Measurements from ENCODE around the gene CPNE6.
A peak's percentile ranks its signal among the peaks of the same experiment; 100 is the strongest.

CPNE6 gene

GRCh38 chr14:24088095-24088494 lies 16.7 kb downstream of the CPNE6 start:
- H3K27me3 ChIP-seq (ENCODE audit: control insufficient read depth, insufficient read depth, low read length), result no peaks in the 10 kb centered on the region; the same call in 1 of the 2 replicates
- no peak overlapping the region for H3K4me3 ChIP-seq (ENCODE audit: low read depth, low read length)
- H3K4me1 ChIP-seq (ENCODE audit: control insufficient read depth, insufficient read depth, low read length), result no peaks in the 10 kb centered on the region
- H3K27ac ChIP-seq (ENCODE audit: low read depth, low read length), result no peak overlapping the region
- no peaks in the 10 kb centered on the region for H3K36me3 ChIP-seq (ENCODE audit: control insufficient read depth, insufficient read depth, low read length)
- no peak overlapping the region for H3K9ac ChIP-seq (ENCODE audit: low read depth, low read length)
- H3K9me3 ChIP-seq (ENCODE audit: control insufficient read depth, insufficient read depth, low read length), result no peaks in the 10 kb centered on the region

GRCh38 chr14:24089890-24090289 lies 18.5 kb downstream of the CPNE6 start:
- peaks cover 6% of the 10 kb centered on the region for H3K4me1 ChIP-seq (ENCODE audit: control insufficient read depth, insufficient read depth, low read length)
- H3K36me3 ChIP-seq (ENCODE audit: control insufficient read depth, insufficient read depth, low read length), result no peaks in the 10 kb centered on the region
- H3K4me3 ChIP-seq (ENCODE audit: low read depth, low read length), result no peak overlapping the region
- H3K9ac ChIP-seq (ENCODE audit: low read depth, low read length), result no peak overlapping the region
- H3K9me3 ChIP-seq (ENCODE audit: control insufficient read depth, insufficient read depth, low read length), result no peaks in the 10 kb centered on the region
- H3K27me3 ChIP-seq (ENCODE audit: control insufficient read depth, insufficient read depth, low read length), result no peaks in the 10 kb centered on the region
- H3K27ac ChIP-seq (ENCODE audit: low read depth, low read length), result no peak overlapping the region

- no peak overlapping the region for H3K27ac ChIP-seq (ENCODE audit: low read depth, low read length)
- peaks cover 16% of the 10 kb centered on the region for H3K4me1 ChIP-seq (ENCODE audit: control insufficient read depth, insufficient read depth, low read length)
- no peaks in the 10 kb centered on the region for H3K27me3 ChIP-seq (ENCODE audit: control insufficient read depth, insufficient read depth, low read length)
- no peaks in the 10 kb centered on the region for H3K9me3 ChIP-seq (ENCODE audit: control insufficient read depth, insufficient read depth, low read length)
- no peaks in the 10 kb centered on the region for H3K36me3 ChIP-seq (ENCODE audit: control insufficient read depth, insufficient read depth, low read length)
- no peak overlapping the region for H3K9ac ChIP-seq (ENCODE audit: low read depth, low read length)
- no peak overlapping the region for H3K4me3 ChIP-seq (ENCODE audit: low read depth, low read length)
Measured at GRCh38 chr14:24092110-24092504, 20.7 kb downstream of the CPNE6 start.

DNA sequence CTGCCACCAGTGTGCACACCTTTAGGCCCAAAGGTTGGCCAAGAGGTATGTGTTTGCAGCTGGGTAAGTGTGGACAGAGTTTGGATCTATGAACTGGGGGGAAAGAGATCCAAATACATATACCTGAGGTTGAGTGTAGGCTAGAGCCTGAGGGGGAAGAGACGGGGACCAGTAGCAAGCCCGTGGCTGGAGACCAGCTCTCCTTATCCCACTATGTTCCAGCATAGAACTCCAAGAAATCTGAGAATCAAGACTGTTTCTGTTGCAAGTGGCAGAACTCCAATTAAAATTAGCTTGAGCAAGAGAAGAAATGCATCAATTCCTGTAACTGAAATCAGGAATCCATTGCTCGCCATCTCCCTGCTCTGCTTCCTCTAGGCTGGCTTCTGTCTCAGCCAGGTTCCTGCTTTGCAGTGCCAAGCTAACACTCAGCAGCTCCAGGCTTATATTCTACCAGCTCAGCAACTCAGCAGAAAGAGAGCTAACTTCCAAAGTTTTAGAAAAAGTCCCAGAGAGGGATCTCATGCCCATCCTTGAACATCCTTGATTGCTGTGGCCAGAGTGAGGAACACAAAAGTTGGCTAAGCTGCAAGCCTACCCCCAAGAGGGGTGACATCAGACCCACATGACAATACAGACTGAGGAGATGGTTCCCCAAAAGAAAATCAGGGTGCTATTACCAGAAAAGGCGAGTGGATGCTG lies 21.3 kb downstream of the CPNE6 start:
- H3K36me3 ChIP-seq (ENCODE audit: control insufficient read depth, insufficient read depth, low read length), result 0 out of 2 replicates have a peak, but pooled peaks cover under 1% of the 10 kb centered on the region
- H3K9me3 ChIP-seq (ENCODE audit: control insufficient read depth, insufficient read depth, low read length), result no peaks in the 10 kb centered on the region
- H3K27ac ChIP-seq (ENCODE audit: low read depth, low read length), result no peak overlapping the region
- no peak overlapping the region for H3K9ac ChIP-seq (ENCODE audit: low read depth, low read length)
- no peak overlapping the region for H3K4me3 ChIP-seq (ENCODE audit: low read depth, low read length)
- no peaks in the 10 kb centered on the region for H3K27me3 ChIP-seq (ENCODE audit: control insufficient read depth, insufficient read depth, low read length)
- H3K4me1 ChIP-seq (ENCODE audit: control insufficient read depth, insufficient read depth, low read length), result peaks cover 16% of the 10 kb centered on the region

GRCh38 chr14:24093207-24093900 lies 22.0 kb downstream of the CPNE6 start:
- Histone ChIP-seq H3K27ac (ENCODE audit: low read depth, low read length) (peak overlapping the region; percentile 82), H3K36me3 (ENCODE audit: control insufficient read depth, insufficient read depth, low read length) (peaks cover 8% of the 10 kb centered on the region), H3K27me3 (ENCODE audit: control insufficient read depth, insufficient read depth, low read length) (no peaks in the 10 kb centered on the region), H3K4me3 (ENCODE audit: low read depth, low read length) (peak overlapping the region; percentile 46), H3K9me3 (ENCODE audit: control insufficient read depth, insufficient read depth, low read length) (no peaks in the 10 kb centered on the region), H3K4me1 (ENCODE audit: control insufficient read depth, insufficient read depth, low read length) (peaks cover 16% of the 10 kb centered on the region), H3K9ac (ENCODE audit: low read depth, low read length) (peak overlapping the region; percentile 74)

DNA sequence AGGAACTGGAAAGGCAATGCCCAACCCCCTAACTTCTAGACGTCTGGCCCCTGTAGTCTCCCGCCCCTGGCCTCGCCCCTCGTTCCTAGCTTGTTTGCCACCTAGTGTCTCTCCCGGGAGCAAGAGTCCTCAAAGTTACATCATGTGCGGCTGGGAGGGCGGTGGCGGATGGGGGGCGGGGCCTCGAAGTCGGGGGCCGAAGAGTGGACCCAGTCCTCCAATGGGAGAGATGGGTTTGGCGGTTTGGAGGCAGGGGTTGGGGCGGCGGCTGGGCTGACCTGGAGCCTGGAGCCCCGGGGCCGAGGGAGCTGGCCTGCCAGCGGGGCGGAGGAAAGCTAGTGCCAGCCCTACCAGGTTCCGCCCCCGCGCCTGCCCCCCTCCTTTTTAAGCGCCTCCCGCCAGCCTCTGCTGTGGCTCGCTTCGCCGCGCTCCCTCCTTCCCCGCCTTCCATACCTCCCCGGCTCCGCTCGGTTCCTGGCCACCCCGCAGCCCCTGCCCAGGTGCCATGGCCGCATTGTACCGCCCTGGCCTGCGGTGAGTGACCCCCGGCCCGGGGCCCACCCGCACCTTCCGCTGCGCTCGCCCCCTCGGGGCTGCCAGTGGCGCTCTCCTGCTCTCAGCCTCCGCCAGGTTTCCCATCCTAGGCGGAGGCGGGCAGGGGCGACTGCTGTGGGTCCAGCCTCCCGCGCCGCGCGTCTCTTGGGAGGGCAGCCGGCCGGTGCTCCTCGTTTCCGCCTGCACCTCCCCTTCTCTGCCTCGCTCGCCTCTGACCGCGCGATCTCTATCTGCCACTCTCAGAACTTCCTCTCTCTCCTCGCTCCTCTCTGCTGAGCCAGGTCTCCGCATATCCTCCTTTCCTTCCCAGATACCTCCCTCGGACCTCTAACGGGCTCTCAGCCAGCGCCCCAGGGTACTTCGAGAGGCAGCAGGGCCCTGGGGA lies 22.8 kb downstream of the CPNE6 start, which contains the start of gene PCK2:
PCK2 (plus strand) TSS at position 411 of the 940 bp plus-strand sequence; CDS start at position 506, 95 bp downstream.
- H3K9me3 ChIP-seq (ENCODE audit: control insufficient read depth, insufficient read depth, low read length), result no peaks in the 10 kb centered on the region
- H3K4me1 ChIP-seq (ENCODE audit: control insufficient read depth, insufficient read depth, low read length), result peaks cover 16% of the 10 kb centered on the region
- H3K27me3 ChIP-seq (ENCODE audit: control insufficient read depth, insufficient read depth, low read length), result no peaks in the 10 kb centered on the region
- H3K36me3 ChIP-seq (ENCODE audit: control insufficient read depth, insufficient read depth, low read length), result peaks cover 16% of the 10 kb centered on the region
- peak within 1 kb of the TSS; percentile 88 for H3K27ac ChIP-seq (ENCODE audit: low read depth, low read length)
- H3K9ac ChIP-seq (ENCODE audit: low read depth, low read length), result peak within 1 kb of the TSS; percentile 89
- peak within 1 kb of the TSS; percentile 85 for H3K4me3 ChIP-seq (ENCODE audit: low read depth, low read length)

DNA sequence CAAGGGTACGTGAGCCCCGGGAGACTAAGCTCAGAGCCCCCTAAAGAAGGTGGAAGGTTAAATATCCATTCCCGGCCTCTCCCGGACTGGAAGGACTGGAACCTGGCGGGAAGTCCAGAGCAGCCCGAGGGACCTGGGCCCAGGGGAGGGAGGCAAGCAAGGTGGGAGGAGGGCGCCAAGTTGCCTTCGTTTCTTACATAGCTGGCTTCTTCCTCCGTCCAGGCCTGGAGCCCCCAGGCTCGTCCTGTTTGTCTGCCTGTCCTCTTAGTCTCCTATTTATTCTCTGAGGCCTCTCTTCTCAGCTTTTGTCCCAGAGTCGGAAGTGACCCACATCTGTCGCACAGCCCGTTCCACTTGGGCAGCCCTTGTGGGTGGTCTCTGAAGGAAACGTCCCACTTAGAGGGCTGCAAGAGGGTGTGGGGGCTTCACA lies 23.5 kb downstream of the CPNE6 start:
- Histone ChIP-seq H3K36me3 (ENCODE audit: control insufficient read depth, insufficient read depth, low read length) (peaks cover 23% of the 10 kb centered on the region), H3K4me3 (ENCODE audit: low read depth, low read length) (peak overlapping the region; percentile 85), H3K9me3 (ENCODE audit: control insufficient read depth, insufficient read depth, low read length) (no peaks in the 10 kb centered on the region), H3K9ac (ENCODE audit: low read depth, low read length) (peak overlapping the region; percentile 89), H3K4me1 (ENCODE audit: control insufficient read depth, insufficient read depth, low read length) (peaks cover 16% of the 10 kb centered on the region), H3K27ac (ENCODE audit: low read depth, low read length) (peak overlapping the region; percentile 88), H3K27me3 (ENCODE audit: control insufficient read depth, insufficient read depth, low read length) (no peaks in the 10 kb centered on the region)

- Histone ChIP-seq H3K27ac (ENCODE audit: low read depth, low read length) (peak overlapping the region; percentile 88), H3K4me3 (ENCODE audit: low read depth, low read length) (peak overlapping the region; percentile 85), H3K36me3 (ENCODE audit: control insufficient read depth, insufficient read depth, low read length) (peaks cover 29% of the 10 kb centered on the region), H3K4me1 (ENCODE audit: control insufficient read depth, insufficient read depth, low read length) (peaks cover 16% of the 10 kb centered on the region), H3K27me3 (ENCODE audit: control insufficient read depth, insufficient read depth, low read length) (no peaks in the 10 kb centered on the region), H3K9ac (ENCODE audit: low read depth, low read length) (peak overlapping the region; percentile 89), H3K9me3 (ENCODE audit: control insufficient read depth, insufficient read depth, low read length) (no peaks in the 10 kb centered on the region)
Measured at GRCh38 chr14:24095271-24096068, 24.1 kb downstream of the CPNE6 start.

DNA sequence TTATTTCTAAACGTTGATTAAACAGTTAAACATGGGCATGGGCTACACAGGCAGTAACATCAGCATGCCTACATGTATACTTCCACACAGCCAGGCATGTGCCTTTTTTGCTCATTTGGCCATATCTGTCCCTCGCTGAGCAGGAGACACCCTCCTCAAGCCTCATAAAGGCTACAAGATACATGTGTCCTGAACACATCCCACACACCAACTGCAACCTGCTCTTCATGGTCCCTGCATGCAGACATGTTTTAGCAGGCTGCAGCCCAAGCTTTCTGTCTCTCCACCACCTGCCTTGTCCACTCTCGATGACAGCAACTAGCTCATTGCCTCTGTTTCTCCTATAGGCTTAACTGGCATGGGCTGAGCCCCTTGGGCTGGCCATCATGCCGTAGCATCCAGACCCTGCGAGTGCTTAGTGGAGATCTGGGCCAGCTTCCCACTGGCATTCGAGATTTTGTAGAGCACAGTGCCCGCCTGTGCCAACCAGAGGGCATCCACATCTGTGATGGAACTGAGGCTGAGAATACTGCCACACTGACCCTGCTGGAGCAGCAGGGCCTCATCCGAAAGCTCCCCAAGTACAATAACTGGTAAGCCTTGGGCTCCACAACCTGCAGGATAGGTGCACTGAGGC lies 25.3 kb downstream of the CPNE6 start:
- Histone ChIP-seq H3K36me3 (ENCODE audit: control insufficient read depth, insufficient read depth, low read length) (peaks cover 39% of the 10 kb centered on the region), H3K27me3 (ENCODE audit: control insufficient read depth, insufficient read depth, low read length) (no peaks in the 10 kb centered on the region), H3K27ac (ENCODE audit: low read depth, low read length) (no peak overlapping the region), H3K4me1 (ENCODE audit: control insufficient read depth, insufficient read depth, low read length) (peaks cover 16% of the 10 kb centered on the region), H3K9me3 (ENCODE audit: control insufficient read depth, insufficient read depth, low read length) (no peaks in the 10 kb centered on the region), H3K9ac (ENCODE audit: low read depth, low read length) (no peak overlapping the region), H3K4me3 (ENCODE audit: low read depth, low read length) (no peak overlapping the region)
